ENCODE measurements around the gene ALDOC. TPM values are rescaled to one million over a fixed set of nuclear protein-coding genes. Genes with fewer than 3 reads are reported as not detected.

Gene ALDOC
- total and polyA plus RNA-seq, 2 donors (not counting 1 experiment from before 2014, with no cell fraction given) = 16.7 to 26.6 TPM

DNA sequence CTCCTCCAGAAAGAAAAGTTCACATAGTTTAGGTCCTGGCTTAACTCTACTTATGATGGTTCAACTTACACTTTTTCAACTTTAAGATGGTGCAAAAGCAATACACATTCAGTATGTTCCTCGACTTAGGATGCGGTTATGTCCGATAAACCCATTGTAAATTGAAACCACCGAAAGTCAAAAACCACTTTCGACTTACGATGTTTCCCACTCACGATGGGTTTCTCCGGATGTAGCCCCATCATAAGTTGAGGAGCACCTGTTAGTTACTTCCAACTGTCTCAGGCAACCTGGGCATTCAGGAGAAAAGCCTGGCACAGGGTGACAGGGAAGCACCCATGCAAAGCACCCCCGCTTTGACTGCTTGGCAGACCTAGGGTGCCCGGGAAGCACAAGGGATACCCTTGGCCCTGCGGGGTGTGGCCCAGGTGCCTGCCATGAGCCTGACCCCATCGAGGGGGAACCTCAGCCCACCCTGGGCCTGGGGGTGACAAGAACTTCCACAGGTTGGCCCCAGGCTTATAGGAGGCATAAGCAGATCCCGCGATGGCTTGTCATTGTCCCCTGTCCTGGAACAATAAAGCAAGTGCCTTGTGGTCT is 38.3 kb downstream of the ALDOC start:
- H3K9me3 Mint-ChIP-seq (ENCODE audit: insufficient read depth) = no peaks in the 10 kb centered on the region
- POLR2A ChIA-PET = no interaction called here
- no peak overlapping the region for H3K4me3 Mint-ChIP-seq
- H3K9ac ChIP-seq (ENCODE audit: low read length) = no peak overlapping the region
- no peaks in the 10 kb centered on the region for H4K20me1 ChIP-seq (ENCODE audit: control insufficient read depth, insufficient read depth, low read length, poor library complexity, severe bottlenecking)
- peaks cover 0 to 4% of the 10 kb centered on the region in 2 donors for H3K4me1 ChIP-seq (ENCODE audit: control insufficient read depth in 2 of 2, insufficient read depth in 2 of 2, low read length in 2 of 2)
- H3K27me3 ChIP-seq (replicated peaks in 1 of 4; ENCODE audit: control extremely low read depth in 1 of 4, control insufficient read depth in 3 of 4, insufficient read depth in 4 of 4, low read length in 3 of 4) = no peaks in the 10 kb centered on the region
- no peaks in the 10 kb centered on the region for H3K79me2 ChIP-seq (ENCODE audit: control insufficient read depth, insufficient read depth, low read length)
- ATAC-seq (ENCODE audit: low read depth) (no peak), DNase-seq (no peak)
- no peak overlapping the region for H3K27ac Mint-ChIP-seq
- CTCF ChIA-PET = interaction anchor here (1.4 kb wide), 1 partner anchor 13 kb away, joined by 3 read pairs; no protein-coding TSS in a partner anchor
- no peak overlapping the region for H3K27ac ChIP-seq (ENCODE audit: low read length in 2 of 2)
- no peaks in the 10 kb centered on the region for H3K27me3 Mint-ChIP-seq
- TF ChIP-seq EZH2 (IDR thresholded peaks at IDR 0.05; ENCODE audit: borderline replicate concordance, insufficient read depth, low read depth, low read length, poor library complexity, severe bottlenecking) = no peak
- TF ChIP-seq, protein P1, sequence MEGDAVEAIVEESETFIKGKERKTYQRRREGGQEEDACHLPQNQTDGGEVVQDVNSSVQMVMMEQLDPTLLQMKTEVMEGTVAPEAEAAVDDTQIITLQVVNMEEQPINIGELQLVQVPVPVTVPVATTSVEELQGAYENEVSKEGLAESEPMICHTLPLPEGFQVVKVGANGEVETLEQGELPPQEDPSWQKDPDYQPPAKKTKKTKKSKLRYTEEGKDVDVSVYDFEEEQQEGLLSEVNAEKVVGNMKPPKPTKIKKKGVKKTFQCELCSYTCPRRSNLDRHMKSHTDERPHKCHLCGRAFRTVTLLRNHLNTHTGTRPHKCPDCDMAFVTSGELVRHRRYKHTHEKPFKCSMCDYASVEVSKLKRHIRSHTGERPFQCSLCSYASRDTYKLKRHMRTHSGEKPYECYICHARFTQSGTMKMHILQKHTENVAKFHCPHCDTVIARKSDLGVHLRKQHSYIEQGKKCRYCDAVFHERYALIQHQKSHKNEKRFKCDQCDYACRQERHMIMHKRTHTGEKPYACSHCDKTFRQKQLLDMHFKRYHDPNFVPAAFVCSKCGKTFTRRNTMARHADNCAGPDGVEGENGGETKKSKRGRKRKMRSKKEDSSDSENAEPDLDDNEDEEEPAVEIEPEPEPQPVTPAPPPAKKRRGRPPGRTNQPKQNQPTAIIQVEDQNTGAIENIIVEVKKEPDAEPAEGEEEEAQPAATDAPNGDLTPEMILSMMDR (IDR thresholded peaks at IDR 0.05) = no peak
- intact Hi-C loops (cut with micrococcal nuclease) = no loop called here
- H2AFZ ChIP-seq (ENCODE audit: insufficient read depth, low read depth, low read length, poor library complexity, severe bottlenecking) = no peak overlapping the region
- peaks cover 3% of the 10 kb centered on the region for H3K4me1 Mint-ChIP-seq
- no peak overlapping the region for H3K4me3 ChIP-seq (ENCODE audit: control extremely low read depth in 1 of 5, extremely low read depth in 1 of 5, insufficient read depth in 1 of 5, low read depth in 2 of 5, low read length in 4 of 5)
- H3K36me3 ChIP-seq (replicated peaks in 1 of 2; ENCODE audit: control extremely low read depth in 1 of 2, control insufficient read depth in 1 of 2, extremely low read depth in 1 of 2, insufficient read depth in 2 of 2, low read length in 1 of 2) = no peaks in the 10 kb centered on the region
- WGBS (ENCODE audit: insufficient coverage) = 90% methylated on average over 14 of the region's 14 CpGs
- no peaks in the 10 kb centered on the region for H3K9me3 ChIP-seq (ENCODE audit: control extremely low read depth in 1 of 3, control insufficient read depth in 2 of 3, insufficient read depth in 1 of 3, low read length in 2 of 3)
- H3K4me2 ChIP-seq (replicated peaks; ENCODE audit: low read depth, low read length, poor library complexity, severe bottlenecking) = no peak overlapping the region

DNA sequence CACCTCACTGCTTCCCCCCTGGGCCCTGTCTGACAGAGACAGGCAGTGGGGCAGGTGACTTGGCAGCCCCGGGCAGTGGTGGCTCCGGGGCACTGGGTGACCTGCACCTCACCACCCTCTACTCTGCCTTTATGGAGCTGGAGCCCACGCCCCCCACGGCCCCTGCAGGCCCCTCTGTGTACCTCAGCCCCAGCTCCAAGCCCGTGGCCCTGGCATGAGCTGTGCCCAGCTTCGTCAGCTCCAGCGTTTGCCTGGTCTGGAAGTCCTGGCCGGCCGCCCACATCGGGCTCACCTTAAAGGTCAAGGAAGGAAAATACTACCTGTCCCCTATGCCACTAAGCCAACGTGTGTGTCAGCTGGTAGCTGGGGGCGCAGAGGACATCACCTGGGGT is 39.5 kb downstream of the ALDOC start:
- no peak for ATAC-seq (ENCODE audit: low read depth)
- no peak overlapping the region for H3K27ac ChIP-seq (ENCODE audit: low read length in 2 of 2)
- POLR2A ChIA-PET = no interaction called here
- TF ChIP-seq, protein P1 (IDR thresholded peaks at IDR 0.05) = no peak
- TF ChIP-seq EZH2 (IDR thresholded peaks at IDR 0.05; ENCODE audit: borderline replicate concordance, insufficient read depth, low read depth, low read length, poor library complexity, severe bottlenecking) = no peak
- Mint-ChIP-seq H3K4me1 (no peaks in the 10 kb centered on the region), H3K27ac (no peak overlapping the region), H3K9me3 (ENCODE audit: insufficient read depth) (no peaks in the 10 kb centered on the region), H3K27me3 (no peaks in the 10 kb centered on the region), H3K4me3 (no peak overlapping the region)
- H3K4me2 ChIP-seq (replicated peaks; ENCODE audit: low read depth, low read length, poor library complexity, severe bottlenecking) = no peak overlapping the region
- no peak for DNase-seq
- H3K27me3 ChIP-seq (replicated peaks in 1 of 4; ENCODE audit: control extremely low read depth in 1 of 4, control insufficient read depth in 3 of 4, insufficient read depth in 4 of 4, low read length in 3 of 4) = no peaks in the 10 kb centered on the region
- H3K4me3 ChIP-seq (ENCODE audit: control extremely low read depth in 1 of 5, extremely low read depth in 1 of 5, insufficient read depth in 1 of 5, low read depth in 2 of 5, low read length in 4 of 5) = no peak overlapping the region
- H2AFZ ChIP-seq (ENCODE audit: insufficient read depth, low read depth, low read length, poor library complexity, severe bottlenecking) = no peak overlapping the region
- intact Hi-C loops (cut with micrococcal nuclease) = no loop called here
- H3K79me2 ChIP-seq (ENCODE audit: control insufficient read depth, insufficient read depth, low read length) = no peaks in the 10 kb centered on the region
- no peaks in the 10 kb centered on the region for H3K9me3 ChIP-seq (ENCODE audit: control extremely low read depth in 1 of 3, control insufficient read depth in 2 of 3, insufficient read depth in 1 of 3, low read length in 2 of 3)
- H3K4me1 ChIP-seq (ENCODE audit: control insufficient read depth in 2 of 2, insufficient read depth in 2 of 2, low read length in 2 of 2) = no peaks in the 10 kb centered on the region
- H3K9ac ChIP-seq (ENCODE audit: low read length) = no peak overlapping the region
- CTCF ChIA-PET = interaction anchor here (0.7 to 1.4 kb wide), 2 partner anchors 14 to 76 kb away, joined by 3 read pairs; no protein-coding TSS in a partner anchor
- no peaks in the 10 kb centered on the region for H3K36me3 ChIP-seq (replicated peaks in 1 of 2; ENCODE audit: control extremely low read depth in 1 of 2, control insufficient read depth in 1 of 2, extremely low read depth in 1 of 2, insufficient read depth in 2 of 2, low read length in 1 of 2)
- no peaks in the 10 kb centered on the region for H4K20me1 ChIP-seq (ENCODE audit: control insufficient read depth, insufficient read depth, low read length, poor library complexity, severe bottlenecking)
- 88% methylated on average over 12 of the region's 12 CpGs for WGBS (ENCODE audit: insufficient coverage)

All from B cell (primary cell).